ENCODE data around the gene COQ10A. TPM values are rescaled to one million over a fixed set of nuclear protein-coding genes. Genes with fewer than 3 reads are reported as not detected.
"Not testable (repeated sequence)": the region's sequence is repeated elsewhere in the genome, so short reads cannot be mapped to it uniquely, and the experiment has no call there.

COQ10A gene
- polyA plus RNA-seq, 2 donors = 5.5 to 7.0 TPM

GRCh38 chr12:56256326-56256960 is 10.3 kb upstream of the COQ10A start:
- Histone ChIP-seq H3K4me1 (ENCODE audit: control insufficient read depth in 2 of 2, insufficient read depth in 2 of 2, low read length in 1 of 2) (peaks cover 0 to 6% of the 10 kb centered on the region in 2 donors), H3K27me3 (ENCODE audit: control insufficient read depth in 1 of 2, insufficient read depth in 2 of 2, low read length in 2 of 2) (no peaks in the 10 kb centered on the region), H3K4me3 (ENCODE audit: low read depth in 1 of 2, low read length in 2 of 2) (no peak overlapping the region), H3K27ac (ENCODE audit: low read depth in 2 of 2, low read length in 1 of 2) (no peak overlapping the region), H3K9me3 (ENCODE audit: control insufficient read depth in 2 of 2, insufficient read depth in 1 of 2, low read depth in 1 of 2, low read length in 1 of 2) (no peaks in the 10 kb centered on the region), H3K36me3 (ENCODE audit: control insufficient read depth in 2 of 2, insufficient read depth in 2 of 2, low read length in 1 of 2) (peaks cover 28 to 33% of the 10 kb centered on the region in 2 donors)
- 32 to 42% methylated on average over 4 of the region's 4 CpGs for WGBS, 2 donors

GRCh38 chr12:56257071-56257470 is 9.7 kb upstream of the COQ10A start:
- H3K4me1 ChIP-seq (ENCODE audit: control insufficient read depth in 2 of 2, insufficient read depth in 2 of 2, low read length in 1 of 2) = peaks cover 0 to 6% of the 10 kb centered on the region in 2 donors
- H3K27me3 ChIP-seq (ENCODE audit: control insufficient read depth in 1 of 2, insufficient read depth in 2 of 2, low read length in 2 of 2) = no peaks in the 10 kb centered on the region
- peak overlapping the region; percentile 85 for H3K4me3 ChIP-seq (ENCODE audit: low read depth in 1 of 2, low read length in 2 of 2)
- no peaks in the 10 kb centered on the region for H3K9me3 ChIP-seq (ENCODE audit: control insufficient read depth in 2 of 2, insufficient read depth in 1 of 2, low read depth in 1 of 2, low read length in 1 of 2)
- peaks cover 25 to 29% of the 10 kb centered on the region in 2 donors for H3K36me3 ChIP-seq (ENCODE audit: control insufficient read depth in 2 of 2, insufficient read depth in 2 of 2, low read length in 1 of 2)
- H3K27ac ChIP-seq (ENCODE audit: low read depth in 2 of 2, low read length in 1 of 2) = peak overlapping the region in 1 of 2 donors; percentile 26
- WGBS, 2 donors = 47 to 51% methylated on average over 8 of the region's 8 CpGs

GRCh38 chr12:56257491-56258067 is 9.2 kb upstream of the COQ10A start:
- H3K27ac ChIP-seq (ENCODE audit: low read depth in 2 of 2, low read length in 1 of 2) = peak overlapping the region; percentile 75 to 89
- WGBS, 2 donors = 1% methylated on average over 24 to 27 of the region's 27 CpGs
- no peaks in the 10 kb centered on the region for H3K27me3 ChIP-seq (ENCODE audit: control insufficient read depth in 1 of 2, insufficient read depth in 2 of 2, low read length in 2 of 2)
- H3K4me3 ChIP-seq (ENCODE audit: low read depth in 1 of 2, low read length in 2 of 2) = peak overlapping the region; percentile 85
- H3K36me3 ChIP-seq (ENCODE audit: control insufficient read depth in 2 of 2, insufficient read depth in 2 of 2, low read length in 1 of 2) = peaks cover 20 to 24% of the 10 kb centered on the region in 2 donors
- peaks cover 0 to 6% of the 10 kb centered on the region in 2 donors for H3K4me1 ChIP-seq (ENCODE audit: control insufficient read depth in 2 of 2, insufficient read depth in 2 of 2, low read length in 1 of 2)
- no peaks in the 10 kb centered on the region for H3K9me3 ChIP-seq (ENCODE audit: control insufficient read depth in 2 of 2, insufficient read depth in 1 of 2, low read depth in 1 of 2, low read length in 1 of 2)

- H3K27me3 ChIP-seq (ENCODE audit: control insufficient read depth in 1 of 2, insufficient read depth in 2 of 2, low read length in 2 of 2) = no peaks in the 10 kb centered on the region
- no peaks in the 10 kb centered on the region for H3K9me3 ChIP-seq (ENCODE audit: control insufficient read depth in 2 of 2, insufficient read depth in 1 of 2, low read depth in 1 of 2, low read length in 1 of 2)
- WGBS, 2 donors = 1% methylated on average over 47 to 78 of the region's 78 CpGs
- peak within 1 kb of the TSS; percentile 85 for H3K4me3 ChIP-seq (ENCODE audit: low read depth in 1 of 2, low read length in 2 of 2)
- peak within 1 kb of the TSS; percentile 82 to 89 for H3K27ac ChIP-seq (ENCODE audit: low read depth in 2 of 2, low read length in 1 of 2)
- H3K4me1 ChIP-seq (ENCODE audit: control insufficient read depth in 2 of 2, insufficient read depth in 2 of 2, low read length in 1 of 2) = peaks cover 0 to 6% of the 10 kb centered on the region in 2 donors
- H3K36me3 ChIP-seq (ENCODE audit: control insufficient read depth in 2 of 2, insufficient read depth in 2 of 2, low read length in 1 of 2) = peaks cover 13 to 17% of the 10 kb centered on the region in 2 donors
These were observed 8.5 kb upstream of the COQ10A start, which contains the start of gene ANKRD52 for GRCh38 chr12:56258068-56258819. Gene ANKRD52 (minus strand): TSS chr12:56258384. CDS start chr12:56258269, 115 bp downstream.

- H3K9me3 ChIP-seq (ENCODE audit: control insufficient read depth in 2 of 2, insufficient read depth in 1 of 2, low read depth in 1 of 2, low read length in 1 of 2) = no peaks in the 10 kb centered on the region
These were observed 7.9 kb upstream of the COQ10A start for GRCh38 chr12:56258820-56259183.

GRCh38 chr12:56260380-56260779 is 6.4 kb upstream of the COQ10A start:
- peaks cover 4 to 5% of the 10 kb centered on the region in 2 donors for H3K36me3 ChIP-seq (ENCODE audit: control insufficient read depth in 2 of 2, insufficient read depth in 2 of 2, low read length in 1 of 2)
- no peak overlapping the region for H3K27ac ChIP-seq (ENCODE audit: low read depth in 2 of 2, low read length in 1 of 2)
- H3K4me3 ChIP-seq (ENCODE audit: low read depth in 1 of 2, low read length in 2 of 2) = no peak overlapping the region
- no peaks in the 10 kb centered on the region for H3K27me3 ChIP-seq (ENCODE audit: control insufficient read depth in 1 of 2, insufficient read depth in 2 of 2, low read length in 2 of 2)
- peaks cover 0 to 6% of the 10 kb centered on the region in 2 donors for H3K4me1 ChIP-seq (ENCODE audit: control insufficient read depth in 2 of 2, insufficient read depth in 2 of 2, low read length in 1 of 2)
- 91 to 93% methylated on average over 8 of the region's 8 CpGs for WGBS, 2 donors
- no peaks in the 10 kb centered on the region for H3K9me3 ChIP-seq (ENCODE audit: control insufficient read depth in 2 of 2, insufficient read depth in 1 of 2, low read depth in 1 of 2, low read length in 1 of 2)

More at GRCh38 chr12:56258820-56259183, 7.9 kb upstream of the COQ10A start:
- H3K4me1 ChIP-seq (ENCODE audit: control insufficient read depth in 2 of 2, insufficient read depth in 2 of 2, low read length in 1 of 2) = peaks cover 0 to 6% of the 10 kb centered on the region in 2 donors
- peaks cover 10 to 12% of the 10 kb centered on the region in 2 donors for H3K36me3 ChIP-seq (ENCODE audit: control insufficient read depth in 2 of 2, insufficient read depth in 2 of 2, low read length in 1 of 2)
- 9 to 14% methylated on average over 9 of the region's 9 CpGs for WGBS, 2 donors
- peak overlapping the region; percentile 82 to 85 for H3K27ac ChIP-seq (ENCODE audit: low read depth in 2 of 2, low read length in 1 of 2)
- H3K4me3 ChIP-seq (ENCODE audit: low read depth in 1 of 2, low read length in 2 of 2) = peak overlapping the region; percentile 85
- H3K27me3 ChIP-seq (ENCODE audit: control insufficient read depth in 1 of 2, insufficient read depth in 2 of 2, low read length in 2 of 2) = no peaks in the 10 kb centered on the region

- H3K27me3 ChIP-seq (ENCODE audit: control insufficient read depth in 1 of 2, insufficient read depth in 2 of 2, low read length in 2 of 2) = no peaks in the 10 kb centered on the region
- WGBS, 2 donors = 92% methylated on average over 3 of the region's 3 CpGs
These were observed 5.8 kb upstream of the COQ10A start for GRCh38 chr12:56260921-56261320.

GRCh38 chr12:56261503-56262232 is 5.1 kb upstream of the COQ10A start:
- H3K36me3 ChIP-seq (ENCODE audit: control insufficient read depth in 2 of 2, insufficient read depth in 2 of 2, low read length in 1 of 2) = no peaks in the 10 kb centered on the region
- no peak overlapping the region for H3K4me3 ChIP-seq (ENCODE audit: low read depth in 1 of 2, low read length in 2 of 2)
- H3K27ac ChIP-seq (ENCODE audit: low read depth in 2 of 2, low read length in 1 of 2) = no peak overlapping the region
- H3K4me1 ChIP-seq (ENCODE audit: control insufficient read depth in 2 of 2, insufficient read depth in 2 of 2, low read length in 1 of 2) = peaks cover 0 to 6% of the 10 kb centered on the region in 2 donors
- H3K27me3 ChIP-seq (ENCODE audit: control insufficient read depth in 1 of 2, insufficient read depth in 2 of 2, low read length in 2 of 2) = no peaks in the 10 kb centered on the region
- WGBS, 2 donors = 78 to 79% methylated on average over 5 of the region's 5 CpGs
- no peaks in the 10 kb centered on the region for H3K9me3 ChIP-seq (ENCODE audit: control insufficient read depth in 2 of 2, insufficient read depth in 1 of 2, low read depth in 1 of 2, low read length in 1 of 2)

More at GRCh38 chr12:56260921-56261320, 5.8 kb upstream of the COQ10A start:
- H3K27ac ChIP-seq (ENCODE audit: low read depth in 2 of 2, low read length in 1 of 2) = no peak overlapping the region
- no peaks in the 10 kb centered on the region for H3K9me3 ChIP-seq (ENCODE audit: control insufficient read depth in 2 of 2, insufficient read depth in 1 of 2, low read depth in 1 of 2, low read length in 1 of 2)
- no peak overlapping the region for H3K4me3 ChIP-seq (ENCODE audit: low read depth in 1 of 2, low read length in 2 of 2)
- peaks cover 0 to 6% of the 10 kb centered on the region in 2 donors for H3K4me1 ChIP-seq (ENCODE audit: control insufficient read depth in 2 of 2, insufficient read depth in 2 of 2, low read length in 1 of 2)
- no peaks in the 10 kb centered on the region for H3K36me3 ChIP-seq (ENCODE audit: control insufficient read depth in 2 of 2, insufficient read depth in 2 of 2, low read length in 1 of 2)

GRCh38 chr12:56262955-56263354 is 3.8 kb upstream of the COQ10A start:
- not testable (repeated sequence) for H3K9me3 ChIP-seq (ENCODE audit: control insufficient read depth in 2 of 2, insufficient read depth in 1 of 2, low read depth in 1 of 2, low read length in 1 of 2); H3K27me3 ChIP-seq (ENCODE audit: control insufficient read depth in 1 of 2, insufficient read depth in 2 of 2, low read length in 2 of 2); H3K36me3 ChIP-seq (ENCODE audit: control insufficient read depth in 2 of 2, insufficient read depth in 2 of 2, low read length in 1 of 2); H3K27ac ChIP-seq (ENCODE audit: low read depth in 2 of 2, low read length in 1 of 2); H3K4me1 ChIP-seq (ENCODE audit: control insufficient read depth in 2 of 2, insufficient read depth in 2 of 2, low read length in 1 of 2); H3K4me3 ChIP-seq (ENCODE audit: low read depth in 1 of 2, low read length in 2 of 2)
- 91 to 93% methylated on average over 7 of the region's 7 CpGs for WGBS, 2 donors
